ENCODE results near the gene CSMD2.

Gene CSMD2

GRCh38 chr1:34057347-34058130 lies 107.5 kb downstream of the CSMD2 start:
- H3K27me3 ChIP-seq (ENCODE audit: control insufficient read depth, insufficient read depth, low read length) = no peaks in the 10 kb centered on the region
- DNase-seq (ENCODE audit: low read depth, low spot score) = no peak
- H3K4me1 ChIP-seq (ENCODE audit: control insufficient read depth, insufficient read depth, low read length) = peaks cover 3% of the 10 kb centered on the region; the same call in 1 of the 2 replicates
- no peak overlapping the region for H3K27ac ChIP-seq (ENCODE audit: low read length)
- H3K4me3 ChIP-seq (ENCODE audit: low read length) = no peak overlapping the region
- H3K36me3 ChIP-seq (ENCODE audit: control insufficient read depth, insufficient read depth, low read length) = no peaks in the 10 kb centered on the region
- no peaks in the 10 kb centered on the region for H3K9me3 ChIP-seq (ENCODE audit: control insufficient read depth, insufficient read depth, low read length)
- no CpG with 5 or more reads among the region's 11 CpGs for WGBS (ENCODE audit: insufficient coverage, insufficient read length)

DNA sequence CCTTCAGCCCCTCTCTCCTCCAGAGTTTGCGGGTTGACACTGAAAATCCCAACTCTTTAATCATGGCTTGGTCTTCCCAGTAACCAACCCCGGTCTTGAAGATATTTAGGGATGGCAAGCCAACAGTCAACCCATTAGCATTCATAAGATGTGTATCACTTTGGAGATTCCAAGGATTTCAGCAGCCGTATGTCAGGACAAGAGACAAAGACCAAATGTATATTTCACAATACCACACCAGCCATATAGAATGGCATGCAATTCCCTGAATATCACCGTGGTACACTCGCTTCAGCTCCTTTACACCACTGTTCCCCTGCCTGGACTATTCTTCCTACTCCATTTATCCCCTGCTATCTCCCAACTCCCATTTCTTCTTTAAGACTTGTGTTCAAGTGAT lies 109.2 kb downstream of the CSMD2 start:
- WGBS (ENCODE audit: insufficient coverage, insufficient read length) = no CpG with 5 or more reads among the region's 5 CpGs
- Histone ChIP-seq H3K4me3 (ENCODE audit: low read length) (no peak overlapping the region), H3K36me3 (ENCODE audit: control insufficient read depth, insufficient read depth, low read length) (no peaks in the 10 kb centered on the region), H3K27ac (ENCODE audit: low read length) (no peak overlapping the region), H3K4me1 (ENCODE audit: control insufficient read depth, insufficient read depth, low read length) (peaks cover 3% of the 10 kb centered on the region; the same call in 1 of the 2 replicates), H3K27me3 (ENCODE audit: control insufficient read depth, insufficient read depth, low read length) (no peaks in the 10 kb centered on the region), H3K9me3 (ENCODE audit: control insufficient read depth, insufficient read depth, low read length) (no peaks in the 10 kb centered on the region; the same call in 1 of the 2 replicates)
- DNase-seq (ENCODE audit: low read depth, low spot score) = no peak

DNA sequence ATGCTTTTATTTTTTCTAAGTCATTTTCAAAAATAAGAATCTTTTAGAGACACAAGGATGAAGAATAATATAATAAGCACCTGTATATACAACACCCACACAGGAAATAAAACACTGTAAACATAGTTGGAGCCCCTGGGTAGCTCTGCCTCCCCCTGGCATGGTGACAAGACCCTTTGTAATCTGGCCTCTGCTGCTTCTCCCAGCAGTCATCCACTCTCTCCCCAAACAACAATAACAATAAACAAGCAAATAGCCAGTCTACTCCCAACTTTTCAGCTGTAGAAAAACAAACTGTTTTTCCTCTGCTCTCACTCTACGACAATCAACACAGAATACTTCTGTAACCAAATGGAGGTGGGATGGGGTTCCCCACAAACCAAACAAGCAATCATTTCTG lies 110.1 kb downstream of the CSMD2 start:
- H3K9me3 ChIP-seq (ENCODE audit: control insufficient read depth, insufficient read depth, low read length) = peaks cover 3% of the 10 kb centered on the region; the same call in 1 of the 2 replicates
- H3K27me3 ChIP-seq (ENCODE audit: control insufficient read depth, insufficient read depth, low read length) = no peaks in the 10 kb centered on the region
- no peak for DNase-seq (ENCODE audit: low read depth, low spot score)
- H3K27ac ChIP-seq (ENCODE audit: low read length) = no peak overlapping the region
- WGBS (ENCODE audit: insufficient coverage, insufficient read length) = no CpG with 5 or more reads among the region's 1 CpG
- H3K4me3 ChIP-seq (ENCODE audit: low read length) = no peak overlapping the region
- H3K4me1 ChIP-seq (ENCODE audit: control insufficient read depth, insufficient read depth, low read length) = peaks cover 3% of the 10 kb centered on the region; the same call in 1 of the 2 replicates
- no peaks in the 10 kb centered on the region for H3K36me3 ChIP-seq (ENCODE audit: control insufficient read depth, insufficient read depth, low read length)

DNA sequence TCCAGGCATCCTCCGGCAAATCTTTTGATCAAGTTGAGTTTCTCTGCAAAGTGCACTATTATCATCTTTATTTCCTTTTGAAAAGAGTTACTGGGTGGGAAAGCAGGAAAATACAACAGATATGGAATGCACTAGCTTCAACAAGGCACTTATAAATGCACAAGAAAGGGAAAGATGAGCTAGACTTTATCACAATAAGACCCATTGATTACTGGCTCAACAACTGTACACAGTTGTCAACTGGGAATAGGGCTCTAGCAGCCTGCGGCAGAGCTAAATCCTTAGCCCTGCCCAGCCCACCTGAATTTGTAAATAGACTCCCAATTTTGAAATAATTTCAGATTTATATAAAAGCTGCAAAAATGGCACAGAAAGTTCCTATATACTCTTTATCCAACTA lies 111.4 kb downstream of the CSMD2 start:
- H3K27ac ChIP-seq (ENCODE audit: low read length) = no peak overlapping the region
- no peaks in the 10 kb centered on the region for H3K36me3 ChIP-seq (ENCODE audit: control insufficient read depth, insufficient read depth, low read length)
- H3K4me1 ChIP-seq (ENCODE audit: control insufficient read depth, insufficient read depth, low read length) = peaks cover 3% of the 10 kb centered on the region; the same call in 1 of the 2 replicates
- peaks cover 3% of the 10 kb centered on the region; the same call in 1 of the 2 replicates for H3K9me3 ChIP-seq (ENCODE audit: control insufficient read depth, insufficient read depth, low read length)
- H3K27me3 ChIP-seq (ENCODE audit: control insufficient read depth, insufficient read depth, low read length) = no peaks in the 10 kb centered on the region
- no peak for DNase-seq (ENCODE audit: low read depth, low spot score)
- no peak overlapping the region for H3K4me3 ChIP-seq (ENCODE audit: low read length)
- no CpG with 5 or more reads among the region's 2 CpGs for WGBS (ENCODE audit: insufficient coverage, insufficient read length)

DNA sequence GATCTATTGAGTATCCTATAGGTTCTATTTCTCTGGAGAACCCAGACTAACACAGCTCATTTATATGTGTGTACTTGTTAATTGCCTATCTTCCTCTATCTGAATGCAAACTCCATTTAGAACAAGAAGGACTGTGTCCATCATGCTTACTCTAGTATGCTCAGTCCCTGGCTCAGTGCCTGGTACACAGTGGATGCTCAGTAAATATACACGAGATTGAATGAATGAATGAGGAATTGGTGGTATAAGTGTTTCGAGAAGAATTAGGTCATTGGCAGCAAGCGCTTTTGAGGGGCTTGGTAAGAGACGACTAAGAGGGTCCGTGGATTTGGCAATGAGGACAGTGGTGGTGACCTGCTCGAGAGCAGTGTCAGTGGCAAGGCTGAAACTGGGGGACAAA lies 112.5 kb downstream of the CSMD2 start:
- Histone ChIP-seq H3K36me3 (ENCODE audit: control insufficient read depth, insufficient read depth, low read length) (no peaks in the 10 kb centered on the region), H3K4me1 (ENCODE audit: control insufficient read depth, insufficient read depth, low read length) (peaks cover 1% of the 10 kb centered on the region; the same call in 1 of the 2 replicates), H3K4me3 (ENCODE audit: low read length) (no peak overlapping the region), H3K9me3 (ENCODE audit: control insufficient read depth, insufficient read depth, low read length) (peaks cover 3% of the 10 kb centered on the region; the same call in 1 of the 2 replicates), H3K27me3 (ENCODE audit: control insufficient read depth, insufficient read depth, low read length) (no peaks in the 10 kb centered on the region), H3K27ac (ENCODE audit: low read length) (no peak overlapping the region)
- DNase-seq (ENCODE audit: low read depth, low spot score) = no peak
- WGBS (ENCODE audit: insufficient coverage, insufficient read length) = 100% methylated on average over 3 of the region's 6 CpGs

GRCh38 chr1:34050709-34051485 lies 114.1 kb downstream of the CSMD2 start:
- H3K27me3 ChIP-seq (ENCODE audit: control insufficient read depth, insufficient read depth, low read length) = no peaks in the 10 kb centered on the region
- DNase-seq (ENCODE audit: low read depth, low spot score) = no peak
- H3K4me3 ChIP-seq (ENCODE audit: low read length) = no peak overlapping the region
- no peaks in the 10 kb centered on the region for H3K36me3 ChIP-seq (ENCODE audit: control insufficient read depth, insufficient read depth, low read length)
- peaks cover 3% of the 10 kb centered on the region; the same call in 1 of the 2 replicates for H3K9me3 ChIP-seq (ENCODE audit: control insufficient read depth, insufficient read depth, low read length)
- no peaks in the 10 kb centered on the region for H3K4me1 ChIP-seq (ENCODE audit: control insufficient read depth, insufficient read depth, low read length)
- H3K27ac ChIP-seq (ENCODE audit: low read length) = no peak overlapping the region
- no CpG with 5 or more reads among the region's 3 CpGs for WGBS (ENCODE audit: insufficient coverage, insufficient read length)

- Histone ChIP-seq H3K9me3 (ENCODE audit: control insufficient read depth, insufficient read depth, low read length) (peaks cover 3% of the 10 kb centered on the region; the same call in 1 of the 2 replicates), H3K27ac (ENCODE audit: low read length) (no peak overlapping the region), H3K27me3 (ENCODE audit: control insufficient read depth, insufficient read depth, low read length) (no peaks in the 10 kb centered on the region), H3K4me3 (ENCODE audit: low read length) (no peak overlapping the region), H3K4me1 (ENCODE audit: control insufficient read depth, insufficient read depth, low read length) (no peaks in the 10 kb centered on the region), H3K36me3 (ENCODE audit: control insufficient read depth, insufficient read depth, low read length) (no peaks in the 10 kb centered on the region)
- no CpG with 5 or more reads among the region's 1 CpG for WGBS (ENCODE audit: insufficient coverage, insufficient read length)
- DNase-seq (ENCODE audit: low read depth, low spot score) = no peak
Measured at GRCh38 chr1:34049994-34050393, 115.0 kb downstream of the CSMD2 start.

DNA sequence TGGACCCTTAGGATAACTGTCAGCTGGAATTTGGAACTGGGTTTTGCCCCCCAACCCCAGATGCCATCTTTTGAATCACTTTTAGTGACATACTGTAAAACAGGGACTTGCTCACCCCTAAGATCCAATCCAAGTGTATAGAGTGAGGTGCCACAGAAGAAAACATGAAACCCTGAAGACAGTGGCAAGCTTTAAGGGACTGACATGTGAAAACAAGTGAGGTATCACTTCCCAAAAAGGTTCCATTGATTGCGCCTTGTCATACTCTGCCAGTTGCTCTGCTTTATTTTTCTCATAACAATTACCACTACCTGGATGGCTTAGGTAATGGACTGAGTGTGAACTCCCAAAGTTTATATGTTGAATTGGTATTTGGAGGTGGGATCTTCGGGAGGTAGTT lies 115.6 kb downstream of the CSMD2 start:
- Histone ChIP-seq H3K27me3 (ENCODE audit: control insufficient read depth, insufficient read depth, low read length) (no peaks in the 10 kb centered on the region), H3K4me1 (ENCODE audit: control insufficient read depth, insufficient read depth, low read length) (no peaks in the 10 kb centered on the region), H3K9me3 (ENCODE audit: control insufficient read depth, insufficient read depth, low read length) (peaks cover 3% of the 10 kb centered on the region; the same call in 1 of the 2 replicates), H3K4me3 (ENCODE audit: low read length) (no peak overlapping the region), H3K27ac (ENCODE audit: low read length) (no peak overlapping the region), H3K36me3 (ENCODE audit: control insufficient read depth, insufficient read depth, low read length) (no peaks in the 10 kb centered on the region)
- no CpG with 5 or more reads among the region's 2 CpGs for WGBS (ENCODE audit: insufficient coverage, insufficient read length)
- no peak for DNase-seq (ENCODE audit: low read depth, low spot score)

- Histone ChIP-seq H3K4me3 (ENCODE audit: low read length) (no peak overlapping the region), H3K36me3 (ENCODE audit: control insufficient read depth, insufficient read depth, low read length) (no peaks in the 10 kb centered on the region), H3K27me3 (ENCODE audit: control insufficient read depth, insufficient read depth, low read length) (no peaks in the 10 kb centered on the region), H3K9me3 (ENCODE audit: control insufficient read depth, insufficient read depth, low read length) (no peaks in the 10 kb centered on the region), H3K4me1 (ENCODE audit: control insufficient read depth, insufficient read depth, low read length) (peaks cover 10% of the 10 kb centered on the region), H3K27ac (ENCODE audit: low read length) (no peak overlapping the region)
- DNase-seq (ENCODE audit: low read depth, low spot score) = no peak
- no CpG with 5 or more reads among the region's 7 CpGs for WGBS (ENCODE audit: insufficient coverage, insufficient read length)
Measured at GRCh38 chr1:34037856-34038255, 127.2 kb downstream of the CSMD2 start.

GRCh38 chr1:34037109-34037508 lies 127.9 kb downstream of the CSMD2 start:
- no CpG with 5 or more reads among the region's 8 CpGs for WGBS (ENCODE audit: insufficient coverage, insufficient read length)
- Histone ChIP-seq H3K4me3 (ENCODE audit: low read length) (no peak overlapping the region), H3K4me1 (ENCODE audit: control insufficient read depth, insufficient read depth, low read length) (peaks cover 10% of the 10 kb centered on the region), H3K27ac (ENCODE audit: low read length) (no peak overlapping the region), H3K36me3 (ENCODE audit: control insufficient read depth, insufficient read depth, low read length) (no peaks in the 10 kb centered on the region), H3K27me3 (ENCODE audit: control insufficient read depth, insufficient read depth, low read length) (no peaks in the 10 kb centered on the region), H3K9me3 (ENCODE audit: control insufficient read depth, insufficient read depth, low read length) (no peaks in the 10 kb centered on the region)
- DNase-seq (ENCODE audit: low read depth, low spot score) = no peak

Data from iPS DF 6.9 (cell line).